OCI-M1 (cell line): ENCODE measurements around the gene SFRP5.

Experiments used
- DNase-seq: peaks from one replicate; lab custom pipeline; 2025; lab: John Stamatoyannopoulos, UW

Gene SFRP5

GRCh38 chr10:97736902-97737769 lies 34.7 kb downstream of the SFRP5 start, which contains the start of gene ZFYVE27:
ZFYVE27 (plus strand) TSS chr10:97737128; CDS start chr10:97738478, 1,350 bp downstream.
- DNase-seq: peak; percentile 98

GRCh38 chr10:97736403-97736901 lies 35.3 kb downstream of the SFRP5 start:
- no peak for DNase-seq

DNA sequence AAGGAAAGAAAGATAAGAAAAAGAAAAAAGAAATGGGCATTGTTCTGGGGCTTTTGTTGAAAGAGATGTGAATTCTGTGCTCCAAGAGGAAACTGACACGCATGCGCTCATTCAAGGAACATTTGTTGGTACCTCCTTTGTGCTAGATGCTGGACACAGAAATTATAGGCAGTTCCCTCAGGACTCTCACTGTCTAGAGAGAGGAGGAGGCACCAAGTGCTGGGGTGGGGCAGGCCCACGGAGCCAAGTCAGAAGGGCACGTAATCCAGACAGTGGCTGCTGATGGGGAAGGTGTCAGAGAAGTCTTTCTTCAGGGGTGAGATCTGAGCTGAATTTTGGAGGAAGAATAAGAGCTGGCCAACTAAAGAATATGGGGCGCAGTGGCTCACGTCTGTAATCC lies 37.8 kb downstream of the SFRP5 start:
- no peak for DNase-seq

DNA sequence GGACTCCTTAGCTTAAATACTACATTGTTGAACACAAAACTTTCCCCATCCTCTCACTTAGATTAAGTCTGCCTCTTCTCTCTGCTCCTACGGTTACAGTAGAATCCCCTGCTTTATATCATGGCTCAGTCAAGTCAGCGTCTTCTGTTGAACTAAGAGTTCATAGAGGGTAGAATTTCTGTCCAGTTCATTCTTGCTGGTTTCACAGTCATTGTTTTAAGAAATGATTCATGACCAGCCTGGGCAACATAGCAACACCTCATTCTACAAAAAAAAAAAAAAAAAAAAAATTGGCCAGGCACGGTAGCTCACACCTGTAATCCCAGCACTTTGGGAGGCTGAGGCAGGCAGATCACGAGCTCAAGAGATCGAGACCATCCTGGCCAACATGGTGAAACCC lies 38.5 kb downstream of the SFRP5 start:
- no peak for DNase-seq

- no peak for DNase-seq
Measured at GRCh38 chr10:97732052-97732359, 39.8 kb downstream of the SFRP5 start.

DNA sequence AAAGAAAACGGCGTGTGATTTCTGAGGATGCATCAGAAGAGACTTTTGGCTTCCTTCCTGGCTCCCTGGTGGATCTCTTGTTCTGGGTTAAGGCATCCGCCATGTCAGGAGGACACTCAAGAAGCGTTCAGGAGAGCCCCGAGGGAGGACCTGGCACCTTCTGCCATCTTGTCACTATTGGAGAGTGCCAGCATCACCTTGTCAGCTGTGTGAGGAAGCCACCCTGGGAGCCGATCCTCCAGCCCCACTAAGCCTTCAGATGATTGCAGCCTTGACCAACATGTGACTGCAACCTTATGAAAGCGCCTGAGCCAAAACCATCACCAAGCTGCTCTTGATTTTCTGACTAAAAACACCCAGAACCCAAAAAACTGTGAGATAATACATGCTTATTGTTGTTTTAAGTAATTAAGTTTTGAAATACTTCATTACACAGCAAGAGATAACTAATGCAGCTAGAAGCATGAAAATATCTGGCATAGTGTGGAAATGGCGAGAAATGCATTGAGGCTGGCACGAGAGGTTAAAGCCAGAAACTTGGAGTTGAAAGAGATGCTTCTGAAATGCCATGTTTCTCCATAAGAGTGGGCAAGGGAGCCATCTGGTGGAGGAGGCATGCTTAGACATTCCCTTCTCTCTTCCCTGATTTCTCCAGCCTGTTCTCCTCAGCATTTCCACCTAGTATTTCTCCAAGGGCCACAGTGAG lies 40.3 kb downstream of the SFRP5 start:
- peak; percentile 85 for DNase-seq

DNA sequence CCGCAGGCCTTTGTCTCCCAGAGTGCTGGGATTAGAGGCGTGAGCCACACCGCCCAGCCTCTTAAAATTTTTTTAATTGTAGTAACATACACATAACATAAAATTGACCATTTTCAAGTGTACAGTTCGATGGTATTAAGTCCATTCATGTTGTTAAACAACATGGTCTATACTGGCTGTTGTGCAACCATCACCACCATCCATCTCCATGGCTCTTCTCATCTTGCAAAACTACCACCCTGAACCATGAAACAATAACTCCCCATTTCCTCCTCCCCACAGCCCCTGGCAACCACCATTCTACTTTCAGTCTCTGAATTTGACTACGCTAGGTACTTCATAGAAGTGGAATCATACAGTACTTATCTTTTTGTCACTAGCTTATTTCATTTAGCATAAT lies 42.8 kb downstream of the SFRP5 start:
- no peak for DNase-seq

GRCh38 chr10:97726636-97727178 lies 45.1 kb downstream of the SFRP5 start:
- DNase-seq: no peak

DNA sequence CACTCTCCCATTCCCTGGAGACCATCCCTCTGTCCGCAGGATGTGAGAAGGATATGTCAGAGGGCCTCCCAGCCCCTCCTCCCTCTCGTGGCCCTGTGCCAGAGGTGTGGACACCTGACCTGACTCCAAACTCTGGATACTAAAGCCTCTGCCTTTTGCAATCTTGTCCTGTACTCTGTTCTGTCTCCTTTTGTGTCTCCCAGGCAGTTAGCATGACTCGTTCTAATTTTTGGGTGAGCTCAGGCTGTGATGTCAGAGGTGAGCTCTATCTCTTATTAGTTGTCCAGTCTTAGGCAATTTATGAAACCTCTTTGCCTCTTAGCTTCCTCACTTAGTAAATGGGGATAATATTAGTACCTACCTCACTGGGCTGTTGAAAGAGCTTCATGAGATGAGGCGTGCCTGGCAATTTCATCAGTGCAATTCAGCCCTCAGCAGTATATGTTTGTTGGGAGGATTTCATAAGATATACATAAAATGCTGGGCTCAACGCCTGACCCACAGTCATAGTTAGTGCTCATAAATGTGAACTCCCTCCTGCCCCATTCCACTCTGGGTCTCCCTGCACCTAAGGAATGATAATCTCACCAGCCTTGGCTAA lies 47.4 kb downstream of the SFRP5 start:
- DNase-seq: no peak

GRCh38 chr10:97723001-97723400 lies 48.8 kb downstream of the SFRP5 start:
- no peak for DNase-seq

DNA sequence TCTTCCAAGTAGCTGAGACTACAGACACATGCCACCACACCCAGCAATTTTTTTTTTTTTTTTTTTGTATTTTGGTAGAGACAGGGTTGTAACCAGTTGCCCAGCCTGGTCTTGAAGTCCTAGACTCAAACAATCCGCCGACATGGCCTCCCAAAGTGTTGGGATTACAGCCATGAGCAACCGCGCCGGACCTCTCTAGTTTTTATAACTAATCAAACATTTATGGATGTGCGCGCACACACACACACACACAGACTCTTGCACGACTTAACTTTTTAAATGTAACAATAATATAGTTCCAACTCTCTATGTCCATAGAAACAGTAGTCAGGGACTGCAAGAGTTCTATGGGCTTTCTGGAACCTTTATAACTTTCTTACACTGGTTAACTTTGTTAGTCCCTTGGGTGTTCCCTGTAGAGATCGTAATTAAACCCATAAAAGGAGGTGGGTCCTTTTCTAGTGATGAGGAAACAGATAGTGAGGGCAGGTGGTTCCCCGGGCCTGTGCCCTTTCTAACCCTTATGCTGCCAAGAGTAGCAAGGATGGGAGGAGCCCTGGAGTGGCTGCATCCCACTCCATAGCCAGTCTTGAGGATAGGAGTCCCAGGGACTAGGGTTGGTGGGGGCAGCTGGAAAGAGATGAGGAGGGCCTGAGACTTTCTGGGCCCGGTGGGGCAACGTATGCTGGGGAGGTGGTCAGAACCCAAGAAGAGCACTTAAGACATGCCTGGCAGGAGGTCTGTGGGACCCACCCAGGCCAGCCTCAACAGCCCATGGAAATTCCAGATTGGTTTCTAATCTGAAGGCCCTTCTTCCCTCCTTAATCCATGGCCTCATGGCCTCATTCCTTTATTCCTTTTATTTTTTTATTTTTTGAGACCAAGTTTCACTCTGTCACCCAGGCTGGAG lies 49.7 kb downstream of the SFRP5 start:
- DNase-seq: no peak

GRCh38 chr10:97719602-97720001 lies 52.2 kb downstream of the SFRP5 start:
- DNase-seq: no peak

DNA sequence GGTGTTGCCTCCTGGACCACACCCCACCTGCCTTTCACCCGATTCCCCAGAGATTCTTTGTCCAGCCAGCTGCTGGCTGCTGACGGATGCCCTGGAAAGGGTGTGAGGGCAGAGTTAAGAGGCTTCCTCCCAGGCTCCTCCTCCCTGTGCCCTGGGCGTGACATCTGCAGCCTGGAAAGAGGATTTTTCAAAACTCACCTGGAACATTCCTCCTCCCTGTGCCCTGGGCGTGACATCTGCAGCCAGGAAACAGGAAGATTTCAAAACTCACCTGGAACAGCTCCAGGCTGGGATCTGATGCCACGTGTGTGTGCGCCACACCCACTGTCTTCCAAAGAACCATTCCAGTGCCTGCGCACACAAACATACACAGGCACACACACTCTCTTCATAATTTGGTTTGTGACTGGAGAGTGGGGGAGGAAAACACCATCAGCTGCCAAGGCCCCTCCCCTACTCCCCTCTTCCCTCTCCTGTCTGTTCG lies 53.1 kb downstream of the SFRP5 start:
- DNase-seq: no peak

GRCh38 chr10:97718178-97718577 lies 53.6 kb downstream of the SFRP5 start:
- DNase-seq: peak; percentile 88

GRCh38 chr10:97717627-97718026 lies 54.2 kb downstream of the SFRP5 start:
- DNase-seq: no peak
